BLaER1 (cell line): ENCODE results near the gene COX7A2L.
"Not testable (repeated sequence)": the region's sequence is repeated elsewhere in the genome, so short reads cannot be mapped to it uniquely, and the experiment has no call there.

Source experiments
- H3K27ac ChIP-seq: shearing (Covaris generic); formaldehyde crosslinking; 2 replicates; pipeline ENCODE4 v1.8.1; 2022
- H3K27me3 ChIP-seq: shearing (Covaris generic); formaldehyde crosslinking; 2 replicates; pipeline ENCODE4 v1.8.1; 2022
- H3K36me3 ChIP-seq: shearing (Covaris generic); formaldehyde crosslinking; 2 replicates; pipeline ENCODE4 v1.8.1; 2022
- H3K4me1 ChIP-seq: shearing (Covaris generic); formaldehyde crosslinking; 2 replicates; pipeline ENCODE4 v1.8.1; 2022
- H3K4me2 ChIP-seq: shearing (Covaris generic); formaldehyde crosslinking; 2 replicates; pipeline ENCODE4 v1.8.1; 2022
- H3K4me3 ChIP-seq: shearing (Covaris generic); formaldehyde crosslinking; 2 replicates; pipeline ENCODE4 v1.8.1; 2022
- H3K9ac ChIP-seq: shearing (Covaris generic); formaldehyde crosslinking; 2 replicates; pipeline ENCODE4 v1.8.1; 2022
- H3K9me3 ChIP-seq: shearing (Covaris generic); formaldehyde crosslinking; 2 replicates; pipeline ENCODE4 v1.8.1; 2022
- H4K20me1 ChIP-seq: shearing (Covaris generic); formaldehyde crosslinking; 2 replicates; pipeline ENCODE4 v1.8.1; 2022
- Cebpa-rat ChIP-seq: shearing (Covaris generic); IDR thresholded peaks from 2 replicates; pipeline ENCODE4 v1.8.1; 2022

The COX7A2L gene

DNA sequence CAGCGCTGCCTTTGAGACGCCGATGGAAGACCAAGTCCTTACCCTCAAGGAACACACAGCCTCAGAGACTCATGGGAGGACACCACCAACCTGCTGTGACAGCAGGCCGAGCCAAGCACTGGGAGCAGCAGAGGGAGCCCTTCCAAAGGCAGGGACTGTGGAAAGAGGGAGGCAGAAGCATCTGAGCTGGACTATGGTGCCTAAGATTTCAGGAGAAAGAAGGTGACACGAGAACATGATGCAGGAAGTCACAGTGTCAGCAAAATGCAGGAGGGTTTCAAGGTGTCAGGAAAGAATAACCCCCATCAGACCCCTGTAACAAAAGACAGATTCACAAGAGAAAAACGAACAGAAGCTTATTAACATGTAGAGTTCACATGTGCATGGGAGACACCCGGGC lies 24.2 kb upstream of the COX7A2L start:
- Histone ChIP-seq H3K4me1 (no peaks in the 10 kb centered on the region), H3K4me3 (no peak overlapping the region), H3K27me3 (no peaks in the 10 kb centered on the region), H3K27ac (no peak overlapping the region), H3K9ac (no peak overlapping the region), H3K36me3 (no peaks in the 10 kb centered on the region), H4K20me1 (no peaks in the 10 kb centered on the region), H3K9me3 (no peaks in the 10 kb centered on the region), H3K4me2 (no peak overlapping the region)
- TF ChIP-seq Cebpa-rat = no peak

DNA sequence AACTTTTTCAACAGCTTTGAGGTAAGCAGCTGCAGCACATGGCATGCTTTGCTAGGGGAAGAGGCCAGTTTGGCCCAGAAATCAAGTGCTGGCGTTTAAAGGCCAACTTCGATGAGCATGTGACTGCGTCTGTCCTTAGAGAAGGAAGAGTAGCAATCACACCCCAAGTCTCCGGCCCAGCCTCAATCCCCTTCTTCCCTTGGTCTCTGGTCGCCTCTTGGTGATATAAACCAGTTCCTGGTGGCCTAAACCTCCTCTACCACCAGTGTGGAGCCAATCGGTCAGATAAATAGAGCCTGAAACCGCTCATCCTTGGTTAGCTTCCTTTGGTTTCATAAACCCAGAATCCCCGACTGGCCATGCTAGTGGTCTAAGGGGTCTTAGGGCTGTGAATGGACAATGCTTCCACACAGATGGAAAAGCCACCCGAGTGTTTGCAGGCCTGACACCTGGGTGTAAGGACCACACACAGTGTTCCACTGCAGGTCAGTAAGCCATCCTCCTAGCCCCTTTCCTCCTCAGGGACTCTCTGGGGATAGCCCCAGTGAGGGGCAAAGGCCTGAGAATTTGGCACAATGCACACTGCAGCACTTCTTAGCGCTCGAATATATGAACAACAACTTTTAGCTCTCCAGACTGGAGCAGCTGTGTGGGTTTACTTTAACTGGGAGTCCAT lies 23.0 kb upstream of the COX7A2L start:
- H4K20me1 ChIP-seq = no peaks in the 10 kb centered on the region
- no peaks in the 10 kb centered on the region for H3K9me3 ChIP-seq
- no peak overlapping the region for H3K27ac ChIP-seq
- H3K4me2 ChIP-seq = no peak overlapping the region
- H3K4me3 ChIP-seq = no peak overlapping the region
- H3K4me1 ChIP-seq = no peaks in the 10 kb centered on the region
- no peaks in the 10 kb centered on the region for H3K36me3 ChIP-seq
- no peak overlapping the region for H3K9ac ChIP-seq
- TF ChIP-seq Cebpa-rat = no peak
- no peaks in the 10 kb centered on the region for H3K27me3 ChIP-seq

- H3K4me2 ChIP-seq = no peak overlapping the region
- no peak overlapping the region for H3K27ac ChIP-seq
- TF ChIP-seq Cebpa-rat = no peak
- H4K20me1 ChIP-seq = no peaks in the 10 kb centered on the region
- H3K9ac ChIP-seq = no peak overlapping the region
- H3K4me1 ChIP-seq = no peaks in the 10 kb centered on the region
- no peaks in the 10 kb centered on the region for H3K27me3 ChIP-seq
- H3K9me3 ChIP-seq = no peaks in the 10 kb centered on the region
- H3K4me3 ChIP-seq = no peak overlapping the region
- H3K36me3 ChIP-seq = no peaks in the 10 kb centered on the region
Measured at GRCh38 chr2:42382144-42382543, 21.1 kb upstream of the COX7A2L start.

DNA sequence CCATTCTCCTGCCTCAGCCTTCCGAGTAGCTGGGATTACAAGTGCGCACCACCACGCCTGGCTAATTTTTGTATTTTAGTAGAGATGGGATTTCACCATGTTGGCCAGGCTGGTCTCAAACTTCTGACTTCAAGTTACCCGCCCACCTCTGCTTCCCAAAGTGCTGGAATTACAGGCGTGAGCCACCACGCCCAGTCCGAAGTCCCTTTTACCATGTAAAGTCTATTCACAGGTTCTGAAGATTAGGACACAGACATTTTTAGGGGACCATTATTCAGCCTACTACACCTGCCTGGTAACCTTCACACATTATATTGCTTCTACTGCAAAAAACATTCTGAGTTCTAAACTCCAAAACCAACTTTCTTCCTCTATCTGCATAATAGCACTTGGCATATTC lies 19.0 kb upstream of the COX7A2L start:
- peaks cover 15% of the 10 kb centered on the region for H3K4me1 ChIP-seq
- not testable (repeated sequence) for H4K20me1 ChIP-seq, H3K4me3 ChIP-seq, H3K4me2 ChIP-seq, H3K27ac ChIP-seq, H3K9me3 ChIP-seq, H3K9ac ChIP-seq, H3K27me3 ChIP-seq, H3K36me3 ChIP-seq

- H3K9ac ChIP-seq = no peak overlapping the region
- TF ChIP-seq Cebpa-rat = no peak
- H3K4me3 ChIP-seq = no peak overlapping the region
- no peaks in the 10 kb centered on the region for H3K36me3 ChIP-seq
- no peak overlapping the region for H3K4me2 ChIP-seq
- H3K27me3 ChIP-seq = no peaks in the 10 kb centered on the region
- no peak overlapping the region for H3K27ac ChIP-seq
- H4K20me1 ChIP-seq = no peaks in the 10 kb centered on the region
- H3K9me3 ChIP-seq = no peaks in the 10 kb centered on the region
- peaks cover 15% of the 10 kb centered on the region for H3K4me1 ChIP-seq
Measured at GRCh38 chr2:42378415-42378814, 17.4 kb upstream of the COX7A2L start.

DNA sequence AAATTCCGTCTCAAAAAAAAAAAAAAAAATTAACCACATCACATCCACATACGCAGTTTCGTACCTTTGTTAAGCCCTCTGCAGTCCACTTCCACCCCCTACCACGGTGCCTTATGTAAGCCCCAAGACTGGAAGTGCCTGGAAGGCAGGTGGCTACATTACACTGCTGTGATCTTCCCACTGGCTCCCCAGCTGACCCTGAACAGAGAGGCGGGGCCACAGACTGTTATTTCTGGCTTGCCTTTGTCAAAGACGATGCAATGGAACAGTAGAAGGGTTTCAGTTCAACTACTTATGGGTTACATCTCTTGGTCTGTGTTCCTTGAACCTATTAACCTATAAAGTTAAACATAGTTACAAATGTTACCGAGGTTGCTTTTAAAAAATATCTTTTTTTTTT lies 15.7 kb upstream of the COX7A2L start:
- no peak overlapping the region for H3K27ac ChIP-seq
- H3K4me3 ChIP-seq = no peak overlapping the region
- no peak for TF ChIP-seq Cebpa-rat
- no peaks in the 10 kb centered on the region for H3K27me3 ChIP-seq
- H4K20me1 ChIP-seq = no peaks in the 10 kb centered on the region
- H3K4me1 ChIP-seq = peaks cover 15% of the 10 kb centered on the region
- no peaks in the 10 kb centered on the region for H3K9me3 ChIP-seq
- H3K36me3 ChIP-seq = no peaks in the 10 kb centered on the region
- no peak overlapping the region for H3K9ac ChIP-seq
- H3K4me2 ChIP-seq = no peak overlapping the region

DNA sequence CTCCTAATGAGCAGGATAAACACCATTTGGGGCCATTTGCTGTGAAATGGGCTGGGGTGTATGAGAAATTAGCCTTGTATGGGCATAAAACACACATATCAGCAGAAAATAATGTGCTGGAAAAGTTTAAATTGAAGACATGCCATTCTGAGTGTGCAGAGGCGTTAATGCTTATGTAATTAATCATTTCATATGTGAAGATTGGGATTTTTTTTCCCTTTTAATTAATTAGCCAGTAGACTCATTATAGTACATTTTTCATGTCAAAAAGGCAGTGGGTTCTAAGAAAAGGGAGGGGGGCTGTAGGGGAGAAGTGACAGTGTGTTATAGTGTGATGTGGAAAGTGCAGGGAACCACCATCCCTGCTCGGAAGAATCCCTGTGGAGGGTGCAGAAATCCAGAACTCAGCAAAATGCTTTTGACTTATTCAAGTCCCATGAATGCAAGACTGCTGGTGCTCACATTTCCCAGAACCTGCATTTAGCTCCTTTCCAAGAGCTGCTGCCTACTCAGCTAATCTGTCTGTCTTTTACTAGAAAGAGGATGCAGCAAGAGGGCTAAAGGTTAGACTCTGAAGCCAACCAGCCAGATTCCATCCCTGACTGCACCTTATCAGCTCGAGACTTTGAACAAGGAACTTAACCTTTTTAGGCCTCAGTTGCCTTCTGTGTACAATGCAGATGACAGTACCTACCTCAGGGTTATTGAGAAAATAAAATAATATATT lies 11.6 kb upstream of the COX7A2L start:
- Histone ChIP-seq H3K4me1 (peaks cover 15% of the 10 kb centered on the region), H3K4me3 (no peak overlapping the region), H3K27ac (no peak overlapping the region), H3K36me3 (no peaks in the 10 kb centered on the region), H4K20me1 (no peaks in the 10 kb centered on the region), H3K9me3 (no peaks in the 10 kb centered on the region), H3K27me3 (no peaks in the 10 kb centered on the region), H3K4me2 (no peak overlapping the region), H3K9ac (no peak overlapping the region)
- no peak for TF ChIP-seq Cebpa-rat

DNA sequence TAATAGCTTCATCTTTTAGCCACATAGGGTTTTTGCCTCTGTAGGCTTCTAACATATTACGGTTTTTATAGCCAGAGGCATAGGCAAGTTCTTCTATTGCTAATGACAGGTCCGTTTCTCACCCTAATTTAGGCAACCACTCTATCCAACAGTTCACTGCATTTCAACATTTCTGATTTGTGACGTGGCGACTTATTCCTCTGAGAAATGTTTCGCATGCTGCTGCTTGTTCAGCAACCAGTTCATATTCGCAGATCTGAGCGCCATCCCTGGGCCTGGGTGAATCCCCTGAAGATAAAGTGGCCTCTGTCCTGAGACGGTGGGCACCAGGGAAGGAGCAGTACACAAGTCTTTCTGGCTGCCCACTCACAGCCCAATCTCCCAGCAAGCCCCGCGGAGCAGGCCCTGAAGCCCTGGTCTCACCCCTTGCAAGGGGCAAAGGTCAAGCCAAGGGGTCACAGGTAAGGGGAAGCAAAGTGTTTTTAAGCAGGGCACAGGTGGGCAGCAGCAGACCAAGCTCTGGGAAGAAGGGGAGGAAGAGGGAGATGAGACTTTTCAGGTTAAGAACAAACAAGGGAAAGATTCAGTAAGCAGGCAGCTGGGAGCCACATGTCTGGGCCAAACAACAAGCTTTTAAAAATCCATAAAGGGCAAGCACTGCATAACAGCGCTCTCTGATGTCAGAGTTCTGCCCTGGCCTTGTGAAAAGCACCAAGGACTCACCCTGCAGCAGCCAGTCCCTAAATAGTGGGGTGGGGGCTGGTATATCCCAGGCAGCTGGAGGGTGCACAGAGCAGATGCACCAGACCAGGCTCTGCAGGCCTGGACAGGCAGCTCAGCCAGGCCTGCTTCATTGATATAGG lies 10.8 kb upstream of the COX7A2L start:
- TF ChIP-seq Cebpa-rat = no peak
- Histone ChIP-seq H3K9me3 (no peaks in the 10 kb centered on the region), H3K9ac (no peak overlapping the region), H4K20me1 (no peaks in the 10 kb centered on the region), H3K36me3 (no peaks in the 10 kb centered on the region), H3K4me3 (no peak overlapping the region), H3K4me2 (no peak overlapping the region), H3K4me1 (peaks cover 14% of the 10 kb centered on the region), H3K27me3 (no peaks in the 10 kb centered on the region), H3K27ac (no peak overlapping the region)

- no peaks in the 10 kb centered on the region for H3K9me3 ChIP-seq
- no peak overlapping the region for H3K4me3 ChIP-seq
- no peaks in the 10 kb centered on the region for H3K4me1 ChIP-seq
- no peaks in the 10 kb centered on the region for H4K20me1 ChIP-seq
- no peak overlapping the region for H3K4me2 ChIP-seq
- H3K9ac ChIP-seq = no peak overlapping the region
- TF ChIP-seq Cebpa-rat = no peak
- H3K27me3 ChIP-seq = no peaks in the 10 kb centered on the region
- H3K36me3 ChIP-seq = no peaks in the 10 kb centered on the region
- H3K27ac ChIP-seq = no peak overlapping the region
Measured at GRCh38 chr2:42369532-42370229, 8.7 kb upstream of the COX7A2L start.
